Pancreas (tissue), 10 donors: Measurements from ENCODE around the gene RPRML. TPM values are rescaled to one million over a fixed set of nuclear protein-coding genes. Genes with fewer than 3 reads are reported as not detected.

Experiments
- ATAC-seq, 4 donors: fragments of 200-7000 bp; cut with Tn5 transposase; one replicate each; pipeline versions ENCODE4 v1.8.0 to v1.9.1; 2020; ENCODE audit warnings: mild to moderate bottlenecking in 4 of 4, moderate library complexity in 4 of 4
- DNase-seq, 6 donors: peaks; one replicate each; pipeline ENCODE4 v3.0.0-alpha.2; 2020
- FAIRE-seq: peaks from 2 replicates; lab custom pipeline; 2012; peaks lifted over from hg19 to GRCh38; lab: Jason Lieb, UNC
- H3K27ac ChIP-seq, 4 donors: fragments of 200-600 bp; sonication (generic); 1 replicate in 3 of 4; 2 replicates in 1 of 4; pipeline versions ENCODE4 v1.5.0 to v1.8.0; 2020
- H3K27me3 ChIP-seq, 4 donors: fragments of 200-600 bp; one replicate each; pipeline ENCODE4 v1.8.0; 2021
- H3K36me3 ChIP-seq, 3 donors: fragments of 200-600 bp; sonication (generic) in 1 of 3; one replicate each; pipeline versions ENCODE4 v1.5.0 to v1.8.0; 2020 to 2021
- H3K4me1 ChIP-seq, 3 donors: fragments of 200-600 bp; one replicate each; pipeline ENCODE4 v1.8.0; 2021
- H3K4me3 ChIP-seq, 4 donors: fragments of 200-600 bp; sonication (generic) in 2 of 4; one replicate each; pipeline versions ENCODE4 v1.5.0 to v1.8.0; 2020 to 2021
- H3K9me3 ChIP-seq, 4 donors: fragments of 200-600 bp; one replicate each; pipeline ENCODE4 v1.8.0; 2021
- WGBS, 2 donors: extraction: QIAGEN DNeasy Blood & Tissue Kit; methylation state at CpG; one replicate each; pipeline ENCODE4 v1.1.7; 2013; 5-methylcytosine and 5-hydroxymethylcytosine counted together
- intact Hi-C, 3 donors: fragments of 100-400 bp; cut with DNase I; formaldehyde crosslinking; loops; one replicate each; pipeline versions ENCODE4 v1.11.1 to v1.14.2; 2022
- polyA plus RNA-seq, 2 donors: library from polyadenylated mRNA; stranded (reverse); fragments of 200-250 nt; gene quantifications; one replicate each; pipeline ENCODE4 v1.2.3, GENCODE V29; 2013
- total RNA-seq, 6 donors: library from RNA; stranded (reverse); fragmentation: NEBNext Ultra II Directional in 4 of 6; extraction: Animal tissue kit (Norgen Biotek cat#: 25700) in 4 of 6; gene quantifications; one replicate each; pipeline versions ENCODE4 v1.2.1 to v1.2.4, GENCODE V29; 2021 to 2023
- TF ChIP-seq, protein P1 (sequence below), 4 donors: fragments of 200-600 bp; sonication (generic) in 3 of 4; IDR thresholded peaks; one replicate each; pipeline versions ENCODE4 v1.5.0 to v1.8.0; 2021; ENCODE audit warnings: antibody characterized with exemption in 4 of 4
- donor health status: healthy with polysubstance abuse.
- donor health status: DM: no; HTN: no; CAD: no; lungs with moderate emphysema.
- donor health status: DM: no; HTN: no; CAD: no.
- donor health status: control.
- donor health status: control.
- donor health status: Bipolar disorder and iron deficiency.
- donor health status: DM: yes; HTN: yes; CAD: no.
- donor health status: DM: no; HTN: no; CAD: no.
- donor health status: DM: no; HTN: no; CAD: no.
- donor health status: DM: yes; HTN: yes; CAD: no.

RPRML gene
- total and polyA plus RNA-seq, 8 donors: 0.07 to 0.43 (median 0.19) TPM; not detected in 3

DNA sequence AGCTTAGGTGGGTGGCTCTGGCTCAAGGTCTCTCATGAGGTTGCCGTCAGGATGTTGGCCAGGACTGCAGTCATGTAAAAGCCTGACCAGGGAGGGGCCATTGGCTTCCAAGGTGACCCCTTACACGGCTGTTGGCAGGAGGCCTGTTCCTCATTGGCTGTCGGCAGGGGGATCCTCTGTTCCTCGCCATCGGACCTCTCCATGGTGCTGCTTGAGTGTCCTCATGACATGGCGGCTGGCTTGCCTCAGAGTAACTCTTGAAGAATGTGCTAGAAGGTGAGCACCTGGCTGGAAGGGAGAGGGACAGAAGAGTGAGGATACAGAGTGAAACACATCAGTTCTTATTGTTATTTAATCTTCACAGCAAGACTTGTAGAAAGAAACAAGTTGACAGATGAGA, 4.7 kb upstream of the RPRML start:
- TF ChIP-seq, protein P1, sequence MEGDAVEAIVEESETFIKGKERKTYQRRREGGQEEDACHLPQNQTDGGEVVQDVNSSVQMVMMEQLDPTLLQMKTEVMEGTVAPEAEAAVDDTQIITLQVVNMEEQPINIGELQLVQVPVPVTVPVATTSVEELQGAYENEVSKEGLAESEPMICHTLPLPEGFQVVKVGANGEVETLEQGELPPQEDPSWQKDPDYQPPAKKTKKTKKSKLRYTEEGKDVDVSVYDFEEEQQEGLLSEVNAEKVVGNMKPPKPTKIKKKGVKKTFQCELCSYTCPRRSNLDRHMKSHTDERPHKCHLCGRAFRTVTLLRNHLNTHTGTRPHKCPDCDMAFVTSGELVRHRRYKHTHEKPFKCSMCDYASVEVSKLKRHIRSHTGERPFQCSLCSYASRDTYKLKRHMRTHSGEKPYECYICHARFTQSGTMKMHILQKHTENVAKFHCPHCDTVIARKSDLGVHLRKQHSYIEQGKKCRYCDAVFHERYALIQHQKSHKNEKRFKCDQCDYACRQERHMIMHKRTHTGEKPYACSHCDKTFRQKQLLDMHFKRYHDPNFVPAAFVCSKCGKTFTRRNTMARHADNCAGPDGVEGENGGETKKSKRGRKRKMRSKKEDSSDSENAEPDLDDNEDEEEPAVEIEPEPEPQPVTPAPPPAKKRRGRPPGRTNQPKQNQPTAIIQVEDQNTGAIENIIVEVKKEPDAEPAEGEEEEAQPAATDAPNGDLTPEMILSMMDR (IDR thresholded peaks at IDR 0.05): no peak
- no peak for ATAC-seq
- Histone ChIP-seq H3K4me3 (no peak overlapping the region), H3K4me1 (peaks cover 0 to 12% (median 9%) of the 10 kb centered on the region in 3 donors), H3K9me3 (no peaks in the 10 kb centered on the region), H3K27ac (peak overlapping the region in 1 of 4 donors; percentile 73), H3K27me3 (no peaks in the 10 kb centered on the region), H3K36me3 (no peaks in the 10 kb centered on the region)
- intact Hi-C loops: no loop called here
- WGBS, 2 donors: 79 to 83% methylated on average over 6 of the region's 6 CpGs
- no peak for DNase-seq
- no peak for FAIRE-seq

DNA sequence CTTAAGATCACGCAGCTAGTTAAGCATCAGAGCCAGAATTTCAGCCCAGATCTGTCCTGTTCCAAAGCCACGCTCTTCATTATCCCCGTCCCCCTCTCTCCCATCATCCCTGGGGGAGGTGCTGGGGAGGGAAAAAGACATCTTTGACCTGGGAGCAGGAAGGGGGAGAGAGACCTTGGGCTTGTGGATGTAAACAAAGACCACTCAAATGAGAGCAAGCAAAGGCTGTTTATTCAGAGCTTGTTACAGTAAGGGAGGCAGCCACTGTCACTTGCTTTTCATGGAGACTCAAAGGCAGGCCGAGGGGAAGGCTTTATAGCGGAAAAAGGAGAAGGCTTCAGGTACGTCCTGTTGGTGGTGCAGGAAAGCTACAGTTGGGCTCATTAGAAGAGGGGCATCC, 3.5 kb upstream of the RPRML start:
- Histone ChIP-seq H3K4me3 (no peak overlapping the region), H3K27me3 (no peaks in the 10 kb centered on the region), H3K9me3 (no peaks in the 10 kb centered on the region), H3K36me3 (no peaks in the 10 kb centered on the region), H3K4me1 (peaks cover 0 to 16% (median 9%) of the 10 kb centered on the region in 3 donors), H3K27ac (no peak overlapping the region)
- no peak for ATAC-seq
- TF ChIP-seq, protein P1 (IDR thresholded peaks at IDR 0.05): no peak
- no peak for DNase-seq
- intact Hi-C loops: no loop called here
- no peak for FAIRE-seq
- WGBS, 2 donors: 93 to 96% methylated on average over 6 of the region's 6 CpGs

DNA sequence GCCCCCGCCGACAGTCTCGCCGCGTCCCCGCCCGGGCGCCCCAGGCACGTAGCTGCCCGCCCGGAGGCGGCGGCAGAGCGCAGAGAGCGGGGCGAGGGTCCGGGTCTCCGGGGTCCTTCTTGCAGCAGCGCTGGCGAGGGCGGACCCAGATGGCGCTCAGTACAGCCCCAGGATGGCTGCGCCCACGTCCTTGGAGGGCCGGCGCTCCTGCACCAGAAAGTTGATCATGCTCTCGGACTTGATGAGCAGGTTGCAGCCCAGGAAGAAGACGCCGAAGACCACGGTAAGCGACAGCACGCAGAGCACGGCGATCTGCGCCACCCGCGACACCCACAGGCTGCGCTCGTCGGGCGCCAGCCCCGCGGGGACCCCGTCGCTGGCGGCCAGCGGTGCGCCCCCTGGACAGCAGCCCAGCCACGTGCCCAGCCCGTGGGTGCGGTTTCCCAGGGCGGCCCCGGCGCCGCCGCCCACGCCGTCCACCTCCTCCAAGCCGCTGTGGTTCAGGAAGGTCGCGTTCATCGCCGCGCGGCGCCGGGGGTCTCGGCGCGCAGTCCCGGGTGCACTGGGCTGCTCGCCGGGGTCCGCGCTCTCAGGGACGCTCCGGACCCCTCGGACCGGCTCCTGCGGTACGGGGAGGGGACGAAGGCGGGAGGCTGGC, 435 bp downstream of the RPRML start:
- Histone ChIP-seq H3K27me3 (no peaks in the 10 kb centered on the region), H3K36me3 (no peaks in the 10 kb centered on the region), H3K4me1 (peaks cover 0 to 8% (median 0%) of the 10 kb centered on the region in 3 donors), H3K27ac (no peak overlapping the region), H3K4me3 (peak overlapping the region; percentile 33 to 66 (median 48)), H3K9me3 (no peaks in the 10 kb centered on the region)
- DNase-seq: peak in 3 of 6 donors; percentile 26 to 74 (median 62)
- no peak for FAIRE-seq
- WGBS, 2 donors: 0 to 1% methylated on average over 61 to 83 of the region's 83 CpGs
- TF ChIP-seq, protein P1 (IDR thresholded peaks at IDR 0.05): no peak
- ATAC-seq: peak; percentile 28 to 47 (median 36)
- intact Hi-C loops: no loop called here

DNA sequence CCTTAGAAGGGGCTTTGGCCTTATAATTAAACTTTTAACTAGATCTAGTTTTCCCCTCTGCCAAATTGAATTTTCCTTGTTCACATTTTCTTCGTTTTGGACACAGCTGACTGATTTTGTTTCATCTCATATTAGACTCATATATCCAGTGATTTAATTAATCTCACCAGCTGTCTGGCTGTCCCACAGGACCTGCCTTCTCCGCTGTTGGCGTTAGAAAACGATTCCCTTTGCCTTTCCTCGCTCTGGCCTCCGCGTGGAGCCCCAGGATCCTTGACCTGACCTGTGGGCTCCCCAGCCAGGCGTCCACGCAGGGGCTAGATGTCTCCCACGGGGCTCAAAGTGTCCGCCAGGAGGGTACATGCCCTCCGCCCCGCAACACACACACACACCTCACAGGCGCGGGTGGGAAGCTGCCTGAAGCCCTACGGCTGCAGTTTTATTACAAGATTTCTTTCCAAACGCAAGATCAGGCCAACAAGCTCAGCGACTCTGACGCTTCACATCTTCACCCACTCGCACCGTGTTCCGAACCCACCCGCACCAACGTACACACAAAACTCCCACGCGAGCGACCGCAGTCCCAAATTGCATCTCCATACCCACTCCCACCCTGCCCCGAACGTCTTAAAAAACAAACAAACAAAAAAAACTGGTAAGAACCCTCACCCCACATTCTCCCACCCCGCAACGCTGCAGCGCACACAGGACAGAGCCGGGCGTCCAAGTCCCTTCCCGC, 1.1 kb downstream of the RPRML start:
- WGBS, 2 donors: 25 to 31% methylated on average over 36 of the region's 36 CpGs
- intact Hi-C loops: no loop called here
- no peak for ATAC-seq
- DNase-seq: no peak
- peaks cover 0 to 8% (median 0%) of the 10 kb centered on the region in 3 donors for H3K4me1 ChIP-seq
- H3K4me3 ChIP-seq: peak overlapping the region in 2 of 4 donors; percentile 44 to 66
- no peaks in the 10 kb centered on the region for H3K9me3 ChIP-seq
- H3K27ac ChIP-seq: no peak overlapping the region
- H3K36me3 ChIP-seq: no peaks in the 10 kb centered on the region
- TF ChIP-seq, protein P1 (IDR thresholded peaks at IDR 0.05): no peak
- H3K27me3 ChIP-seq: no peaks in the 10 kb centered on the region
- no peak for FAIRE-seq
